HG02870 (cell line): ENCODE measurements around the gene SAMSN1.
A peak's percentile ranks its signal among the peaks of the same experiment; 100 is the strongest.

Source experiments
- ATAC-seq: cut with Tn5 transposase; IDR thresholded peaks from one replicate; pipeline ENCODE4 v1.9.1; 2021; ENCODE audit warnings: mild to moderate bottlenecking, moderate library complexity; ENCODE audit not compliant: unreplicated experiment

The SAMSN1 gene

GRCh38 chr21:14545906-14546480 is at the start of gene SAMSN1:
Gene SAMSN1, minus strand, starts transcription at chr21:14546315. Its CDS starts 54 bp downstream, at chr21:14546261.
- ATAC-seq, result peak; percentile 86

- ATAC-seq, result no peak
These were observed 49.3 kb upstream of the SAMSN1 start for GRCh38 chr21:14595449-14595848.

GRCh38 chr21:14594967-14595366 is 48.9 kb upstream of the SAMSN1 start:
- ATAC-seq, result no peak

- no peak for ATAC-seq
These were observed 47.1 kb upstream of the SAMSN1 start for GRCh38 chr21:14593230-14593629.

- ATAC-seq, result no peak
These were observed 46.3 kb upstream of the SAMSN1 start for GRCh38 chr21:14592296-14593000.

- no peak for ATAC-seq
These were observed 45.8 kb upstream of the SAMSN1 start for GRCh38 chr21:14591882-14592281.

GRCh38 chr21:14591377-14591776 is 45.3 kb upstream of the SAMSN1 start:
- peak; percentile 49 for ATAC-seq

- peak; percentile 80 for ATAC-seq
These were observed 43.9 kb upstream of the SAMSN1 start for GRCh38 chr21:14589855-14590563.

- ATAC-seq, result no peak
These were observed 41.2 kb upstream of the SAMSN1 start for GRCh38 chr21:14587266-14587665.

GRCh38 chr21:14585122-14585521 is 39.0 kb upstream of the SAMSN1 start:
- no peak for ATAC-seq

- ATAC-seq, result no peak
These were observed 38.4 kb upstream of the SAMSN1 start for GRCh38 chr21:14584357-14585095.

GRCh38 chr21:14583629-14584255 is 37.6 kb upstream of the SAMSN1 start:
- no peak for ATAC-seq

GRCh38 chr21:14582934-14583628 is 37.0 kb upstream of the SAMSN1 start:
- ATAC-seq, result no peak

- no peak for ATAC-seq
These were observed 35.9 kb upstream of the SAMSN1 start for GRCh38 chr21:14581902-14582457.

GRCh38 chr21:14573244-14573643 is 27.1 kb upstream of the SAMSN1 start:
- no peak for ATAC-seq

GRCh38 chr21:14572204-14572780 is 26.2 kb upstream of the SAMSN1 start:
- peak; percentile 66 for ATAC-seq

- no peak for ATAC-seq
These were observed 23.8 kb upstream of the SAMSN1 start for GRCh38 chr21:14569868-14570267.

- ATAC-seq, result no peak
These were observed 23.0 kb upstream of the SAMSN1 start for GRCh38 chr21:14569026-14569621.
